ENCODE results near the gene TEAD2. TPM values are rescaled to one million over a fixed set of nuclear protein-coding genes. Genes with fewer than 3 reads are reported as not detected.

The TEAD2 gene
- total RNA-seq, result not detected

GRCh38 chr19:49362048-49362928, at the start of gene TEAD2:
TEAD2 (minus strand) TSS chr19:49362416; CDS start chr19:49360075, 2,341 bp downstream.
- no peaks in the 10 kb centered on the region for H3K9me3 Mint-ChIP-seq

DNA sequence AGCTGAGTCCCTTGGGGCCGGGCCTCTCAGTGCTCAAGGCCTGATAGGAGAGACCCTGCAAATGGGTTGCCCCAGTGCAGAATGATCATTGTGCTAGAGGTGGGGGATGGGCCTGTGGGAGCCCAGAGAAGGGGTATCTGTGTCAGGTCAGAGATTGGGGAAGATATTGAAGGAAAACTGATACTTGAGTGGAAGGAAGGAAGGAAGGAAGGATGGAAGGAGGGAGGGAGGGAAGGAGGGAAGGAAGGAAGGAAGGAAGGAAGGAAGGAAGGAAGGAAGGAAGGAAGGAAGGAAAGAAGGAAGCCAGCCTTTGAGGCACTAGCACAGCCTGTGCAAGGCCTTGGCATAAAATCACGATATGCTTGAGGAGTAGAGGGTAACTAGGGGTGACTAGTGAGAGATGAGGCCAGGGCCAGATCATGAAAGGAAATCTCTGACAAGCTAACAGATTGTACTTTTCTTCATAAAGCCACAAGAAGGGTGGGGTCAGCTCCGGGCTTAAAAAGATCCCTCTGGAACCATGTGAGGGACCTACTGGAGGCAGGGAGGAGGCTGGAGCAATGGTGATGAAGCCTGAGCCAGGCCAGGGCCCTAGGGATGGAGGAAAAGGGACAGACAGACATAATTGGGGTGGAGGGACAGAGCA, 49.6 kb upstream of the TEAD2 start:
- H3K4me1 Mint-ChIP-seq (ENCODE audit: low read depth), result peaks cover 35% of the 10 kb centered on the region
- intact Hi-C loops (cut with micrococcal nuclease), result no loop called here
- POLR2A ChIA-PET, result interaction anchor here (0.5 to 0.9 kb wide), 2 partner anchors 10 to 86 kb away, joined by 3 to 4 read pairs; no protein-coding TSS in a partner anchor

More at GRCh38 chr19:49362048-49362928, at the start of gene TEAD2:
- POLR2A ChIA-PET, result interaction anchor here (0.6 kb wide), 1 partner anchor 315 kb away, joined by 3 read pairs; the partner anchor contains the start of gene PRMT1
- CTCF ChIA-PET, result no interaction called here
- intact Hi-C loops (cut with micrococcal nuclease), result no loop called here
- no peak for ATAC-seq
- Mint-ChIP-seq H3K4me1 (ENCODE audit: low read depth) (peaks cover 8% of the 10 kb centered on the region), H3K27me3 (peaks cover 28% of the 10 kb centered on the region), H3K36me3 (ENCODE audit: low read depth) (no peaks in the 10 kb centered on the region), H3K27ac (no peak within 1 kb of the TSS), H3K4me3 (peak within 1 kb of the TSS; percentile 9)
- no peak for TF ChIP-seq CTCF (IDR thresholded peaks at IDR 0.05)
- peak; percentile 12 for DNase-seq

GRCh38 chr19:49409441-49410029, 47.3 kb upstream of the TEAD2 start:
- peaks cover 35% of the 10 kb centered on the region for H3K4me1 Mint-ChIP-seq (ENCODE audit: low read depth)
- TF ChIP-seq CTCF (IDR thresholded peaks at IDR 0.05), result no peak
- peak overlapping the region; percentile 1 for H3K4me3 Mint-ChIP-seq
- H3K36me3 Mint-ChIP-seq (ENCODE audit: low read depth), result no peaks in the 10 kb centered on the region
- intact Hi-C loops (cut with micrococcal nuclease), result no loop called here
- H3K9me3 Mint-ChIP-seq, result no peaks in the 10 kb centered on the region
- POLR2A ChIA-PET, result interaction anchor here (0.6 to 1.2 kb wide), 6 partner anchors 10 to 50 kb away, joined by 3 to 5 read pairs (median 4); partner anchors contain the start of gene PIH1D1
- peak; percentile 57 for ATAC-seq
- H3K27ac Mint-ChIP-seq, result peak overlapping the region; percentile 59
- no peaks in the 10 kb centered on the region for H3K27me3 Mint-ChIP-seq
- DNase-seq, result peak; percentile 36
- CTCF ChIA-PET, result interaction anchor here (0.7 to 2.2 kb wide), 6 partner anchors 10 to 289 kb away, joined by 3 to 11 read pairs (median 4); no protein-coding TSS in a partner anchor

More for the DNA sequence above, 49.6 kb upstream of the TEAD2 start:
- ATAC-seq, result no peak
- Mint-ChIP-seq H3K27ac (no peak overlapping the region), H3K4me3 (no peak overlapping the region), H3K36me3 (ENCODE audit: low read depth) (no peaks in the 10 kb centered on the region), H3K27me3 (no peaks in the 10 kb centered on the region), H3K9me3 (no peaks in the 10 kb centered on the region)
- no peak for DNase-seq
- CTCF ChIA-PET, result interaction anchor here (0.9 to 2.4 kb wide), 6 partner anchors 13 to 109 kb away, joined by 3 to 8 read pairs (median 3); partner anchors contain the start of genes GFY and PIH1D1
- no peak for TF ChIP-seq CTCF (IDR thresholded peaks at IDR 0.05)

GRCh38 chr19:49408816-49409440, 46.7 kb upstream of the TEAD2 start:
- H3K27ac Mint-ChIP-seq, result peak overlapping the region; percentile 59
- TF ChIP-seq CTCF (IDR thresholded peaks at IDR 0.05), result no peak
- no peaks in the 10 kb centered on the region for H3K9me3 Mint-ChIP-seq
- H3K36me3 Mint-ChIP-seq (ENCODE audit: low read depth), result no peaks in the 10 kb centered on the region
- H3K4me3 Mint-ChIP-seq, result peak overlapping the region; percentile 1
- intact Hi-C loops (cut with micrococcal nuclease), result no loop called here
- peaks cover 35% of the 10 kb centered on the region for H3K4me1 Mint-ChIP-seq (ENCODE audit: low read depth)
- ChIA-PET POLR2A (interaction anchor here (0.6 to 1.2 kb wide), 4 partner anchors 11 to 51 kb away, joined by 3 to 5 read pairs (median 4); partner anchors contain the start of gene PIH1D1), CTCF (interaction anchor here (0.7 to 2.2 kb wide), 6 partner anchors 10 to 289 kb away, joined by 3 to 11 read pairs (median 4); no protein-coding TSS in a partner anchor)
- ATAC-seq (peak; percentile 40), DNase-seq (no peak)
- H3K27me3 Mint-ChIP-seq, result no peaks in the 10 kb centered on the region
